ENCODE results near the gene HUWE1.

The HUWE1 gene

DNA sequence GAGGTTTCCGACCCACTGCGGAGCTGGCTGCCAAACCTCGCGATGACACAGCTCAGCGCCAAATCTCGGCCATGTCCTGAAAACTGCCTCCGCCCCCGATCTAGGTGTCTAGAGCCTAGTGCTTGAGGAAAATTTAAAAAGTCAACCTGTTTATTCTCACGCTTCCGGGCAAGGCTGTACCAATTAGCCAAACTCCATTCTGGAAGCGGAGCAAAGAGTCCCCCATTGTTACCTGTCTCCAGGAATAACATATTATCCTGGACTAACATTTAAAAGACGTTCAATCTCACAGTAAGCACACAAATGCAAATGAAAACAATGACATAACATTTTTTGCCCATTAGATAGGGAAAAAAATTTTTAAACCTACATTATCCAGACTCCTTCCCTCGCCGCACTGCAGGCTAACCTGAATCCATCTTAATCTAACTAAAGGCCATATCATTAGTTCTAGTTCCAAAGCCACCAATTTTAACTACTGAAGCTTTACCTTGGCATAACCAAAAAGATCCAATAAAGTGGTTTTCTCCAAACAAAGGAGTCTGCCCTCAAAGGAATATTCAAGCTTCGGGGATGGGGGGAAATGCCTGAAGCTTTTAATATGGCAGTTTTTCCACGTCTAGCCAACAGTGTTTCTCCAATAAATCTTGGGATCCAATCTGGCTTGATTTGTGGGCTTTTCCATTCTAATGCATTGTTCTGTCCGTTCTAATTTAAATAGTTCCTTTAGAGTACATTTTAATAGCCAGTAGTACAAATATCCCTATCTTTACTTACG lies 1.9 kb downstream of the HUWE1 start:
- DNase-seq (ENCODE audit: low read depth in 2 of 2) = peak in 1 of 2 donors; percentile 75

DNA sequence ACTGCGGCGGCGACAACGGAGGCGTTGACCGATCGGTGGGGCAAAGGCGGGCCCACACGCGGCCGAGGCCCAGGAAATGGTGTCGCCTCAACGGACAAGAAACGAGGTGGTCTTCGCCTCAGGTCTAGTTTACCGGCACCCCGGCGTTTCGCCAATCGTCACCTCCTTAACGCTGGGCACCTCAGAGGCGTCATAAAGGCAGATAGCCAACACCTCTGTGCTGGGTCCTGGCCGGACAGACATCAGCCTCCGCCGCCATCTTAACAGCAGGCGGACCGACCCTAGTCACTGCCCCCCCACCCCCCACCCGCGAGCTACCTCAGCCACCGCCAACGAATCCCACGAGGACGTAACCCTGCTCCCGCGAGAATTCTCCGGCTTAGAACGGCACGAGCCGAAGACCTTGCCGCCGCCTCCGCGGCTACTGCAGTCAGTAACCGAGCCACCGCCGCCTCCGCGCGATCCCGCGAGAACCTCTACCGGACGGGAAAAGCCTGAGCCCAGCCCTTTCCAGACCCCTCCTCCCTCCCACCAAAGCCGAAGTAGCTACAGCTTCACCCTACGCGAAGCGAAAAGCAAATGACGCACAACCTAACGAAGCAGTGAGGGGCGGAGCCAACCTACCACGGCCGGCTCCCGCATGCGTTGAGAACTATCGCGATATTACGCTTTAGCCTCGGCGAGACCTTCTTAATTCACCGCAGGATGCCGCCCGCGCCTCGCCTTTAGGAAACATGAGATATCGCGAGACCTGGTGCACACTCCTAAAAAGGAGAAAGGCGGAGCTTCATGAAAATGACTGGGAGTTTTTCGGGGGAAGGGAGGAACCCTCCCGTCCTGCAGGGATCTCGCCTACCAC lies 2.7 kb downstream of the HUWE1 start:
- DNase-seq (ENCODE audit: low read depth in 2 of 2) = peak; percentile 74 to 75

DNA sequence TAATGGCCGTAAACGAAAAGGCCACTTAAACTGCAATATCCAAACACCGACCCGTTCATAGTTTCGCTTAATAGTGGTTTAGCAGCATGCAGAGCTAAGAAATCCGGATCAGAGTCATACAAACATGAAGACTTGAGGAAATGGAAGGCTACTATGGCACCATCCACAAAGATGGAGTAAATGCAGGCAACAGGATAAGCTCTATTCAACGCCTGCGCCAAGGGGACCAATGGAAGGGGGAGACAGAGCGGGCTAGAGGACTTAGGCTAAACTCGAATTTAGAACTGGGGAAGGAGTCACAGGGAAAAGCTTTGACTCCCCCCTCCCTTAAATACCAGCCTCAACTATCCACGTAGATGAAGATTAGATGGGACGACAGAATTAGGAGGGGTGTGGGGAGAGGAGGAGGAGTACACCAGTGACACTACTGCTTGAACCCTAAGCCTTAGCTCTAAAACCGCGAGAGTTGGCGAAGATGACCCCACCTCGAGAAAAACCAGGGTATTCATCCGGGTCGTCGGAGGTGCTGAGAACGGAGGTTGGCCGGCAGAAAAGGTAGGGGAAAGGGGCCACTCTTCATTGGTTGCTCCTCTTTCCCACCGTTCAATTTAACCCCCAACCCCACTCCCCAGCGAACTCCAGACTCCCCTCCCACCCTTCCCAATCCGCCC lies 3.5 kb downstream of the HUWE1 start:
- peak; percentile 1 to 11 for DNase-seq (ENCODE audit: low read depth in 2 of 2)

DNA sequence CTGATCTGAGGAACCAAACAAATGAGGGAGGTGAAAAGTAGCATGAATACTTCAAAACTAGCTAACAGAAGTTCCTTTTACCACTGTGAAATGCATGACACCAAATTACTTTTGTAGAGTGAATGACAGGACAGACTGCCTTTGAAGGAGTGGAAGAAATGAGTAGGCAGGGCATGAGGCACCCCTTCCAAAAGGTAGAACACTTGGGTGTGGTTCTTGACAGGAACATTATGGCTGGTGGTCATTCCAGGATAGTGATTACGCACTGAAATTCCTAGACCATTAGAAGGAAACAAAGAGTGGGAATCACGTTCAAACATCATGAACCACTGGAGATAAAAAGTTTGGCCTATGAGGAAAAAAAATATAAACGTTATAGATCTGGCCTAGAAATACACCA lies 4.9 kb downstream of the HUWE1 start:
- DNase-seq (ENCODE audit: low read depth in 2 of 2) = no peak

DNA sequence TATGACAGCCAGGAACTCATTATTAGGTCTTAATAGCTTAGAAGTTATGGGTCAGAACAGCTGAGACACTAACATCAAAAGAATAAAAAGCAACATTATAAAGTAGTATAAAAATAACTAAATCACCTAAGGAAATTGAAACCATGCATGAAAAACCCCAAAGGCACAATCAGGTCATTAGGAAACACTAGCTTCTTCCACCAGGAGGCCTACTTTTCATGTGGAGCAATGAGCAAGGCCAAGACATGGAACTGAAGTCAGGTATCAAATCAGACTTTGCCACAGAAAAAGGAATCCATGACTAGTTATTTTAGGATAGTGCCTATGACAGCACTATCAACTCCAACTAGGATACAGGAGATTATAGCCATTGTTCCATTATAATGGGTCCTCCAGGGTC lies 7.9 kb downstream of the HUWE1 start:
- no peak for DNase-seq (ENCODE audit: low read depth in 2 of 2)

DNA sequence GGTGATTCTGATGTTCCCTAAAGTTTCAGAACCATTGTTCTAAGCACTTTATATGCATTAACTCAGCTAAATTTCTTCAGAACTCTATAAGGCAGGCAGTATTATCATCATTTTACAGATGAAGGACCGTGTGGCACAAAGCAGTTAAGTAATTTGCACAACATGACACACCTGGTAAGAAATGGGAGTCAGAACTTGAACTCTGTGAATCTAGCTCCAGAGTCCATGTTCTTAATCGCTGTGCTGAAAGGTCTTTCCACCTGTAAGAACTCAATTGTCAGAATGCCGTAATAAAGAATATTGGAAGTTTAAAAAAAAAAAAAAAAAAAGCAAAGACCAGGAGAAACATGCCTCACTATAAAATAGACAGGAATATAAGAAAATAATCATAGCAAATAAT lies 9.2 kb downstream of the HUWE1 start:
- no peak for DNase-seq (ENCODE audit: low read depth in 2 of 2)

DNA sequence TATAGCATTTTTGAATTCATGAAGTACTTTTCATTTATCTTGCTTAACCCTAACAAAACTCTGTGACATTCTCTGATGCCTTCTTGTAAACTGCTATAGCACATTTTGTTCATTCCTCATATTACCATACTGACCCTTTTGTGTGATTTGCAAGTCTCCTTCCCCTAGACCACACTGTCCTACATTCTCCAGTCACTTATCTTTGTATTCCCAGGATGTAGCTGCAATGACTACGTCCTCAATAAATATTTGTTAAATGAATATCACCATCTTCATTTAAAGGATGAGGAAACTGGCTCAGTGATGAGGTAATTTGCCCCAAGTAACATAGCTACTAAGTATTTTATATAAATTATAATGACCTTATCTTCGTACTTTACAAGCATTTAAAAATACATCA lies 11.9 kb downstream of the HUWE1 start:
- no peak for DNase-seq (ENCODE audit: low read depth in 2 of 2)

DNA sequence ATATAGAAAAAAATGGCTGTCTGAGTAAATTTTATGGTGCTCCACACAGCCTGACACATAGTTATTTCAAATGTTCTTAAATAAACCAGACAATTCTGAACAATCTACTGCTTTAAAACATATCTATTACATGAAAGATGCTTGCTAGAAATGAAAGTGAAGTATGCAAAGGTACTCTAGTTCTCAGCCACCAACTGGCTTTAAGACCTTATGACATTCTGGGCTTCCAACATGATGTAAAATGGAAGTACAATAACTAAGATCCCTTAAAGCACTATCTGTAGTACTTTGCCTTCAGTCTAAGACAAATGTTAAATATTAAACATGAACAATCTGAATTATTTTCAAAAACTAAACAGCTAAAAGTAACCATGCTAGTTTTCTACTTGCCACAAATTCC lies 17.3 kb downstream of the HUWE1 start:
- no peak for DNase-seq (ENCODE audit: low read depth in 2 of 2)

DNA sequence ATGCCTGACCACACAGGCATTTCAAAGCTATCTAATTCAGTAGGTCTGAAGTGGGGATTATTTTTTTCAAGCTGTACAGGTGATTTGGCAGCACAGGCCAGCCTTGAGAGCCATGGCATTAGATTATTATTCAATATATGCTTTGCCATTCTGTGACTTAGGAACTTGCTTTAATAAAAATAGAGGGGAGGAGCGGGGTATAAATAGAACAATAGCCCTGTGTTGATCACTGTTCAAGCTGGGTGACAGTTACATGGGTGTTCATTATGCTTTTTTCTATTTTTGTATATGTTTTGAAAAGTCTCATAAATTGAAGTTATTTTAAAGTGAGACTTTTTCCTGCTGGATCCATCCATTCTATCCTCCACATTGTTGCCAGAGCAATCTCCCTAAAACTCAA lies 20.3 kb downstream of the HUWE1 start:
- DNase-seq (ENCODE audit: low read depth in 2 of 2) = no peak

DNA sequence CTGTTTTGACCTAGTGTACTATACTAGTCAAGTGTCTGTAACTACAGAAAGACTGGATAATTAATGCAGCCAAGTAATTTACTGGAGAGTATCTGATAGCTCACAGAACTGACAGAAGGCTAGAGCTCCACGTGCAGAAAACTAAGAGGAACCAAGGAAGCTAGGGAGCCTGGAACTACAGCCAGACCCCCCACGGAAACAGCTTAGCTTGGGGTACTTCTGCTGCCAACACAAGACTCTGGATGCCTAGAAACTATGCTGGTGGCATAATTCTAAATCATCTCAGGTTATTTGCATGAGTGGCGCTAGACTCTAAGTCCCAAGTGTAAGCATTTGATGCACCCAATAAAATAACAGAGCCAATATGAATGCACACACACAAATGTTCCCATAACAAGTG lies 26.5 kb downstream of the HUWE1 start:
- no peak for DNase-seq (ENCODE audit: low read depth in 2 of 2)

DNA sequence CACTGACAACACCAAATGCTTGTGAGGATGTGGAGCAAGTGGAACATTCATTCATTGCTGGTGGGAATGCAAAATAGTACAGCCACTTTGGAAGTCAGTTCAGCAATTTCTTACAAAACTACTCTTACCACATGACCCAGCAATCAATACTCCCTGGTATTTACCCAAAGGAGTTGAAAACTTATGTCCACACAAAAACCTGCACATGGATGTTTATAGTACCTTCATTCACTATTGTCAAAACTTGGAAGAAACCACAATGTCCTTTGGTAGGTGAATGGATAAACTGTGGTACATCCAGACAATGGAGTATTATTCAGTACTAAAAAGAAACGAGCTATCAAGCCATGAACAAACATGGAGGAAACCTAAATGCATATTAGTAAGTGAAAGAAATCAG lies 27.5 kb downstream of the HUWE1 start:
- no peak for DNase-seq (ENCODE audit: low read depth in 2 of 2)

DNA sequence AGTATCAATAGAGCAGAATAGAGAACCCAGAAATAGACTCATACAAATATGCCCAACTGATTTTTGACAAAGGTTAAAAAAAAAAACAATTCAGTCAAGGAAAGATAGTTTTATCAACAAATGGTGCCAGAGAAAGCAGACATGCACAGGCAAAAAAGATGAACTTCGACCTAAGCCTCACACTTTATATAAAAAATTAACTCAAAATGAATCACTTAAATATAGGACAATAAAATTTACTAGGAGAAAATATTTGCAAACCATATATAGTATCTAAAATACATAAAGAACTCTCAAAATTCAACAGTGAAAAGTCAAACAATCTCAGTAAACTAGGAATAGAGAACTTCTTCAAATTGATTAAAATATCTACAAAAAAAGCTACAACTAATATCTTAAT lies 29.7 kb downstream of the HUWE1 start:
- no peak for DNase-seq (ENCODE audit: low read depth in 2 of 2)

DNA sequence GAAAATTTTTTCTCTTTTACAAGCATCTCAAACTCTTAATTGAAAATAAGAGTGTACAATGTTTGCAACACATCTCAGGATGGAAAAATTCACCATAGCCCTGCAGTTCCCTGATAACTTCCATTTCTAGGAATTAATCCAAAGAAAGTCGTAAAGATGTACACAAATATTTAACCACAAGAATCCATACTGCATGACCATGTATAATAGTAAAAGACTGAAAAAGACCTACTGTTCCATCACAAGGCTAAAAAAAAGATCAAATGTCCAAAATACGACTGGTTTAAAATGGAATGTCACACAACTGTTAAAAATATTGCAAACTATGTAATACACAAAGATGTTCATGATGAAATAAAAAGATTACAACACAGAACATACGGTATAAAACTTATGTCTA lies 32.1 kb downstream of the HUWE1 start:
- DNase-seq (ENCODE audit: low read depth in 2 of 2) = no peak

DNA sequence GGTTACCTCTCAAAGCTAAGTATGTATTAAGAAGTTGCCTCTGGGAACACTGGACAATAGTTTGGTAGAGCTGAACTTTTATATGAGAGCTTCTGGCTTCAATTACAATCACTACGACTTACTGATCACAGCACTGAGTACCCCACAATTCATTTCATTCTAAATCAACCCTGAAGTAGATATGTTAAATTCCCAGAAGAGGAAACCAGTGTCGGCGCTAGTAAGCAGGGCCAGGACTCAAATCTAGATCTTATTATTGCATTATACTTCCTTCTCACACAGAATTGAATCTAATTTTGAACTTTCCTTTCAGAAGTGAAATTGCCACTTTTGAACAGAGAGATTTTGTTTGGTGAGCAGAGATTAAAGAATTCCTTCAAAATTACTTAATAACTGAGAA lies 41.8 kb downstream of the HUWE1 start:
- DNase-seq (ENCODE audit: low read depth in 2 of 2) = no peak

DNA sequence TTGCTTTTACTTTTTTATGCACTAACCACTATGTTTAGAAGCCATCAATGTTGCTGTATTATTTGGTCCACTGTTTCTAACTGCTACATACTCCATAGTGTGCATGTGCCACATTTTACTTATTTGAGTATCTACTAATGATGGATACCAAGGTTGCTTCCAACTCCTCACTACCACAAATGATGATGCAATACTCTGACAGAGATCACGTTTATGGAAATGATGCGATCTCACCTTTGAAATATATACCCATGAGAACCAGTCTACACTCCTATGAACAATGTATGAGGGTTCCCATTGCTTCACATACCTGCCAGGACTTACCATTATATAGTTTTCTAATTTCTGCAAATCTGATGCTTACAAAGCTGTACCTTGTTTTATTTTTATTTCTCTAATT lies 44.2 kb downstream of the HUWE1 start:
- DNase-seq (ENCODE audit: low read depth in 2 of 2) = no peak

DNA sequence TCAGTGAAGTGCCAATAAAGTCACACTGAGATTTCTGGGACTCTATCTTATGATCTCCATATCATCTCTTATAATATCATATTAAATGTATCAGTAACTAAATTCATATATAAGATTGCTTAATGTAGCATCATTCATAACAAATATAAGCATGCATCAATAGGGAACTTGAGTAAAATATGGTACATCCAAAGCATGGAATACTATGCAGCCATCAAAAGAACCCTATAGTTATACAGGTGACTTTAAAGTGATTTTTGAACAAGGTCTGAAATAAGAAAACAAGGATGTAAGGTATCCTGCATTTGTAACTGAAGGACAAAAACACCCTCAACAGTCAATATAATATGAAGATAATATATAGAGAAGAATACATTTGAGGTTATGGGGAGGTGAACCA lies 47.3 kb downstream of the HUWE1 start:
- no peak for DNase-seq (ENCODE audit: low read depth in 2 of 2)

DNA sequence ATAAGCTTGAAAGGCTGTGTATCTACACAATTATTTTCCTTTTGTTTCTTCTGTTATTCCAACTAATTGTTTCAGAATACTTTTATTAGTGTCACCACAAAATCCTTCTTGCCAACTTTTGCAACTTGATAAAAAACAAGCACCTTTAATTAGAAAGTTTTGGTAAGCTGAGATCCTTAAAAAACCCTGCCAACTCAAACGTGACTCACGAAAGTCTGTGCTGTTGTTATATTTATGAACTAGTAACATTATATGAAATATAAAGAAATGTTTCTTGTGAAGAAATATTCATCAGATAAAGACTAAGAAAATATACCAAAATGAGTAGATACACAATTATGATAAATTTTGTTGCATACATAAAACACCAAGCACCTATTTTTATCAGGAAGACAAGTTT lies 49.0 kb downstream of the HUWE1 start:
- no peak for DNase-seq (ENCODE audit: low read depth in 2 of 2)

DNA sequence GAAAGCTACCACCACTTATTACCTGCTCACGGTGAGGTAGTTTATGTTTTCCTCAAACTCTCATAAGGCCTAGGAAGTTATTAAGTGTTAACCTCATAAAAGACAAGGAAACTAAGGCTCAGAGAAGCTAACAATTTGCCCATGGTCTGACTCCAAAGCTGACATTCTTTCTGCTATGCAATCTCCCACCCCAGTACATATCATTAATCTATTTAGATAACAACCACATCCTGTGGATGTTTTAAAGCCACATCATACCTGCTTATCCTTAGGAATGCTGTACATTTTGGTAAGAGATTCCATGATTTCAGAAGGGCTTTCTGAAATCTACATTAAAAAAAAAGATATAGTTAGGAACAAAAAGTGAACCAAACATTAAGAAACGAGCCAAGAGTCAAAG lies 55.4 kb downstream of the HUWE1 start:
- no peak for DNase-seq (ENCODE audit: low read depth in 2 of 2)

DNA sequence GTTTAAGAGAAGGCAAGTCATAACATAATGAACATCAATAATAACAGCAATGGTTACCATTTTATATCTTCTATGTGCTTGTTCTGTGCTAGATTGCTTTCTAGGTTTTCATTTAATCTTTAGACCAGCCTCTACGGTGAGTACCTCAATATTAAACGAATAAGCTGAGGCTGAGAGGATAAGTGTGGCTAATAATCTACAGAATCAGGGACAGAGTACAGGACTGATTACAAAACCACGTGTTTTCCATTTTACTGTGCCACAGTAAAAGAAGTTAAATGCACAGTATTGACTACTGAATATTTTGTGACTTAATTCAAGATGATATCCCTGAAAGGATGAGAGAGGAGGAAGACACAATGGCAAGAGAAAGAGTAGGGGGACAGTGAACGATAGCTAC lies 56.3 kb downstream of the HUWE1 start:
- no peak for DNase-seq (ENCODE audit: low read depth in 2 of 2)

DNA sequence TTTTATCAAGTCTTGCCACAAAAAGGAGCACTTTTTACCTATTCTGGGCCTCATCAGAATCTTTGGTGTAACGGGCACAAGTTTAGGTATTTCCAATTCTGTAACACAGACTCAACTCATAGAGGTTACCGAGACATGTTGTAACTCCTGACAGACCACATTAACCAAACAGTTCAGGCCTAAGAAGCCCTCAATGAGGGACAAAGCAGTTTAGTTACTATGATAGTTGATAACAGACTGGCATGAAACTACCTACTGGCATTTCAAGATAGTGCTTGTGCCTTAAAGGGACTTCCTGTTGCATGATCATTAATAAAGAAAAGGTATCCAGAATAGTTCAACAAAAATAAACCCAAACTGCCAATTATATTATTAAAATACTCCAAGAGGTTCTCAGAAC lies 64.1 kb downstream of the HUWE1 start:
- DNase-seq (ENCODE audit: low read depth in 2 of 2) = no peak

DNA sequence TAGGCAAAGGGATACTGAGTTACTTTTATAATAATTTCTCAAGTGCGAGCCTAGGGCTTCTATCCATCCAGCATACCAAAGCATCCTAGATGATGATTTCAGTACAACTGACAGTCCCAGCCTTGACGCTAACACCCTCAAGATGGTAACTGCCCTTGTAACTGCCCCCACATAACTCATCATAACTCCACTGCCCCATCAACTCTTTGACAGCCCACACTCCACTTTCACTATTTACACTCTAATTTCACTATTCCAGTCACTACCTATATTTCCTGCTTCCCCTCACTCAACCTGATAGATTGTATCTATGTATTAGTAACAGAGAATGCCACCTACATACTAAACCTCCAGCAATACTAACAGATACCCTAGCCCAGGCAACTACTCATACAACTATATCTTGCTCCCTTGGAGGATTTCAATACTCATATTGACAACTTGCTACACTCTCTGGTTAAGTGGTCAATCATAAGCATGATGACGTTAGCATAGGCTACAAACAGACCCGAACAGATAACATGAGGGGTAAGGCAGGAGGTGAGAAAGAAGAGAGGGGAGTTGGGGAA lies 65.0 kb downstream of the HUWE1 start:
- DNase-seq (ENCODE audit: low read depth in 2 of 2) = no peak

DNA sequence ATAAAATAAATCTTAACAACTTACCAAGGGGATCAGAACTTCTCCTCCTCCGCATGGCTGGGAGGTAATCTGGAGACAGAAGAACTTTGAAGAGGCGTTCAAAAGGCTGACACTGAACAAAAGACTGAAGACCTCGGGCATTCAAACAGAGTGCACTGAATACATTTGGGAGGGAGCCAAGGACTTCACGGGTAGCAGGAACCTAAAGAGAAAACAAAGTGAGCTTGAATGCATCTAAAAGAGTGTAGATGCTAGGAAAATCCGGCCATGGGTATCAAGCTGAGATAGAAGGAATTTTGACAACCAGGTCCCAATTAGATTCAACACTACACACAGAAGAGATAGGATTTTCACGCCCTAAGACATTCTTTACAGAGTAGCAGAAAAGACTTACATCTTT lies 69.6 kb downstream of the HUWE1 start:
- no peak for DNase-seq (ENCODE audit: low read depth in 2 of 2)
